NCI-H1417 treated with DMSO at 0.1 percent for 48 hours (cell line): ENCODE results near the gene CLASRP.
A peak's percentile ranks its signal among the peaks of the same experiment; 100 is the strongest.
"Not testable (repeated sequence)": the region's sequence is repeated elsewhere in the genome, so short reads cannot be mapped to it uniquely, and the experiment has no call there.

Experiments
- DNase-seq: peaks from one replicate; lab custom pipeline; 2025; lab: John Stamatoyannopoulos, UW

CLASRP gene

DNA sequence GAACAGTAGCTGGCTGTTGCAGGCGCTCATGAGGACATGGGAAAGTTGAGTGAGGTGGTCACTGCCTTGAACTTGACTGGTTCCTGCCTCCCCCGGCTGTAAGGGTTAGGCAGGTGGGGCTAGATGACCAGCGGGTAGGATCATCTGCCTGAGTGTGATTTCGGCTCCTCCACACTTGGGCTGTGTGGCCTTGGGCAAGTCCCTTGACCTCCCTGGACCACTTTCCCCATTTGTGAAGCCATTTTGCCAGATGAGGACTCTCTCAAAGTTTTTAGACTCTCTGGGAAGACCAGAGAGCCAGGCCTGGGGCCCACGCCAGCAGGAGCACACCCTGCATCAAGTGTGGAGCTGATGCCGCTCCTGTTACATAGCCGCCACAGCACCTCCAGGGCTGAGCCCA lies 63.6 kb downstream of the CLASRP start:
- DNase-seq = no peak

DNA sequence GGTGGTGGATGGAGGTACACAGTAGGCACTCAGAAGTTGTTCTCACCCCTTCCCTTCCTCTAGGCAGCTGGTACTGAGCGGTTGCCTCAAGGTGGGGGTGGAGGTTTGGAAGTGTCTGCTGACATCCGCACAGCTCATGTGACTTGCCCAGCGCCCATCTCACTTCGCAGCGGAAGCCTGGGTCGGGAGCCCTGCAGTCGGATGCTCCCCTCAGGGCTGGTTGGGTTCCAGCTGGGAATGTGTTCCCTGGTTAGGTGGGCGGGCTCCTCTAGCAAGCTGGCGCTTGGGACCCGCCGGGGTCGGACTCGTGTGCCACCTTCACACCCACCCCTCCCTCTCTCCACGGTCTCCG lies 64.3 kb downstream of the CLASRP start:
- no peak for DNase-seq

DNA sequence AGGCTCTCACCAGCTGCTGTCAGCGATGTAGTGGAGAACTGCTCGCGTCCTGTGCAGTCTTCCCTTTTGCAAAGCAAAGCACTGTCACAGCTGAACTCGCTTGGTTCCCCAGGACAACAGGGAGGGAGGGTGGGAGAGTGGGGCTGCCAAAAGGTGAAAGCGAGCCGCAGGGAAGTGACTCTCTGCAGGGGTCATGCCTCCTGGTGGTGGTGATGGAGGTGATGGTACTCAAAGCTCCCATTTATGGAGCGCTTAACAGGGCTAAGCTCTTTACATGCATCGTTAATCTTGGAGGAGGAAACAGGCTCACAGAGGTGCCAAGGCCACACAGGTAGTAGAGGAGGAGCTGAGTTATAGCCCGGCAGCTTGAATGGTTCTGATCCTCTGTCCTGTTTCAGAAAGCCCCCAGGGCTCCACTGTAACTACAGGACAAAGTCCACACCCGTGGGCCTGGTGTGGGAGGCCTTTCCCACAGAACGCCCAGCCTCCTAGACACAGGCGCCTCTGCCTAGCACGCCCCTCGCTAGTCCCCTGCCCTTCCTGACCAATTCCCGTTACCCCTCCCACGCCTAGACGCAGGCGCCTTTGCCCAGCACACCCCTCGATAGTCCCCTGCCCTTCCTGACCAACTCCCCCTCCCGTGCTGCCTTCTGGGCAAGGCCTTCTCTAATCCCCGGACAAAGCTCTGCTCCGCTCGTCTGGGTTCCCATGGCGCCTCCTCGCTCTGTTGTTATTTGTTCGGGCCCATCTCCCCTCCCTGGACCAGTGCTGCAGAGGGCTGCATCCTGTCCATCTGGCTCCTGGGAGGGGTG lies 64.9 kb downstream of the CLASRP start:
- DNase-seq = peak; percentile 34

DNA sequence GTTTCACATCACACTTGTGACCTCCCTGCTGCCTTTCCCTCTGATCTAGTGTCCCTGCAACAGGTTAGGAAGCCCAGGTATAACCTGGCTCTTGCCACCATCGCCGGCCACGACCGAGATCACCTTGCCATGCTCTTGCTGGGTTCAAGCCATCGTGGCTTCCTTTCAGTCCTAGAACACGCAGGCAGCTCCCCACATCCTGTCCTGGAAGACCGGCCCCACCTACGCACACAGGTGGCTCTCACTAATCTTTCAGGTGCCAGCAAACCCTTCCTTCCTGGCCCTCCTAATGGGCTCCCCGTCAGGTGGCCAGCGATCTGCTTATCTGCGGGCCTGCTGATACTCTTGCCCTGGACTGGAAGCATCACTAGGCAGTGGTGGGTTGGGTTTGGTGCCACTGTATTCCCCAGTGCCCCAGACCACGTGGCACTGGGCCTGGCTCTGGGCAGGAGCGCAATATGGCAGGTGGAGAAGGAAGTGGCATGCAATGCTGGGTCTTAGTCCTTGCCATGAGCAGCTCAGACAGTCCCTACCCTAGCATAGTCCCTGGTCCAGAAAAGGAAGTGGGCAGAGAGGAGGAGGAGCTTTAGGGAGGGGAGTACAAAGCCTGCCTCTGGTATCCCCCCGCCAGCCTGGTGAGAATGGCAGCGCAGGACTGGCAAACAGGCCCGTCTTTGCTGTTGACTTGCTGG lies 66.0 kb downstream of the CLASRP start:
- no peak for DNase-seq

DNA sequence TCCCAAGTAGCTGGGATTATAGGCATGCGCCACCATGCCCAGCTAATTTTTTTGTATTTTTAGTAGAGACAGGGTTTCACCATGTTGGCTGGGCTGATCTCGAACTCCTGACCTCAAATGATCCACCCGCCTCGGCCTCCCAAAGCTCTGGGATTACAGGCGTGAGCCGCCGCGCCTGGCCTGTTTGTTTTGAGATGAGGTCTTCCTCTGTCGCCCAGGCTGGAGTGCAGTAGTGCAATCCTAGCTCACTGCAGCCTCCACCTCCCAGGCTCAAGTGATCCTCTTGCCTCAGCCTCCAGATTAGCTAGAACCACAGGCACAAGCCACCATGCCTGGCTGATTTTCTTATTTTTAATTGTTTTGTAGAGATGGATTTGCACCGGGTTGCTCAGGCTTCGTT lies 67.5 kb downstream of the CLASRP start:
- DNase-seq = not testable (repeated sequence)

DNA sequence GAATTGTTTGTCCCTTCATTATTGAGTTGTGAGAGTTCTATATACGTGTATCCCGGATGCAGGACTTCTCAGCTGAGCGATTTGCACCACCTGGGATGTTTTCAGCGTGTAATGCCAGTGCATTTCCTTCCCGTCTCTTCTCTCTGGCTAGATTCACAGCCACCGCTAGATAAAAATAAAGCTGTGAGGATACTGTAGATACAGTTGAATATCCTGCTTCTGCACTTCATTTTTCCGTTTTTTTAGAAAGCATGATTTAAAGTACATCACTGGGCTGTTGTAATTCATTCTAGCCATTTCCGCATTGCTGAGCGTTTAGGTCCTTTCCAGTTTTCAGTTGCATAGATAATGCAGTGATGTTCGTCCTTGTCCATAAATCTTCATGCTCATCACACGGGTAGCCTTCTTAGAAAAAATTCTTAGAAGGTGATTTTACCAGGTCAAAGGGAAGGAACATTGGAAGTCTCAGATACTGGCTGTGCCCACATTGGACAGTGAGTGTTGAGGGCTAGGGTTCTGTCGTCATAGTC lies 68.8 kb downstream of the CLASRP start:
- DNase-seq = no peak

DNA sequence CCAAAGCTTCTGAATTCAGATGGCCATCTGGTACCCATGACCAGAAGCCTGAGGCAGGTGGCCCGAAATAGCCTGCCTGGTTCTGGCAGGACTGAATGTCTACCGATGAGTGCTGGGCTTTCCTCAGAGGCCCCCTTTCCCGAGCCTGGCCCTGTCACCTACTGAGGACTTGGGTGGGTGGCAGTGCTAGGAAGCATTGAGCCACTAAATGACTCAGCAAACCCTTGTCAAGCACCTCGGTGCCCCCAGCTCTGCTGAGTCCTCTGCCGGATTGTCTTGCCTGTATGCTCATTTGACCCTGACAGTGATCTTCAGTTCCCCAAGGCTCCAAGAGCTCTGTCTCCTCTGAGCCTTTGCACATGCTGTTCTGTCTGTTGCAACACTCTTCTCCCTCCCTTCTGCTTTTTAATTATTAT lies 72.0 kb downstream of the CLASRP start:
- DNase-seq = no peak

DNA sequence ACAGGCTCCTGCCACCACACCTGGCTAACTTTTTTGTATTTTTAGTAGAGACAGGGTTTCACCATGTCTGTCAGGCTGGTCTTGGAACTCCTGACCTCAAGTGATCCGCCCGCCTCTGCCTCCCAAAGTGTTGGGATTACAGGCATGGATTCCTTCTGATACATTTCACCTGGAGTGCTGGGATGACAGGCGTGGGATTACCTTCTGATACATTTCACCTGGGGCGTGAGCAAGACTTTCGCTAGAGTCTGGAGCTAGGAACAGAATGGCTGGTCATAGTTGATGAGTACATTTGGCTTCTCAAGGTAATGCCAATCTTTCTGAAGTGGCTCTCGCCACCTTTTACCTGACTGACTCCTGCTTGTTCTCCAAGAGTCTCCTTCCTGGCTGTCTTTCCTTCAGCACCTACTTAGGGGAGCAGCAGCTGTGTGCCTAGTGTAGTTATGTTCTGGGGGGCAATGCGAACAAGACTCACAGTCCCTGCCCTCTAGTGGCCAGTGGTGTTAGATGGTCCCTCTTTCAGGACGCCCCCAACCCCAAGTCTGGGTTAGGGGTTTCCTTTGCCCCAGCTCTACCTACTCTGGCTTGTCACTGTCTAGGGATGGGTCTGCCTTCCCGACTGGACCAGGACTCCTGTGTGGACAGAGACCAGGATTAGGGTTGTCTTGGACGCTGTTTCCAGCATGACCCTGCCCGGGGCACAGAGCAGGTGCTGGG lies 73.4 kb downstream of the CLASRP start:
- no peak for DNase-seq

DNA sequence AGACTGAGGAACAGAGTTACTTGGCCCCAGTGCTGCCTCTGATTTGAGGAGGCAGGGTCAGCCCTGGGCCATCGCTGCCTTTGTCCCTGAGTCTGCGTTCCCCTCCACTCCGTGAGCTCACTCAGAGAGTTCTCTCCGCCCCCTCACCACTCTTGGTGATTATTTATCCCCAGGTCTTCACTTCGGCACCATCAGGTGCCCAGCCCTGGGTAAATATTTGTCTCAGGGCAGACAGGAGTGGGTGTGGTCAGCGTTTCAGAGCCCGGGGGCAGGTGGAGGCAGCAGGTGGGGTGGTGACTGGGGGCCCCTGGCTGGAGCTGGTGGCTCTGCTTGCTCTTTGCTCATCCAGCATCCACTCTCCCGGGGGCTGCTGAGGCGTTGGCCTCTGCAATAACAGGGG lies 74.8 kb downstream of the CLASRP start:
- peak; percentile 57 for DNase-seq

DNA sequence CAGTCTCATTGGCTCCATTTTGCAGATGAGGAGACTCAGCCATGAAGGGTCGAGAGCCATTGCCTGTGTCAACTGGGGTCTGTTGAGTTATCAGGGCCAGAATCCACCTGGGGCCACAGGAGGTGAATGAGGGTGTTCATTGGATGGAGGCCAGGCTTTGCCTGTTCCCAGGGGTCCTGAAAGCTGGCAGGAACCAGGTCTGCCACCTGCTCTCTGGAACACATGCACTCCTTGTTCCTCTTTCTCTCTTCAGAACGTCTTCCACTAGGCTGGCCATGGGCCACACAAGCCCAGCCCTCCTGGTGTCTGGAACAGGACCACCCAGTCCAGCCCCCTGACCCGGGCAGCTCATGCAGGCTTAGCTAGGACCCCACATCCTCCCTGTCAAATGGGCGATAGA lies 75.3 kb downstream of the CLASRP start:
- no peak for DNase-seq

DNA sequence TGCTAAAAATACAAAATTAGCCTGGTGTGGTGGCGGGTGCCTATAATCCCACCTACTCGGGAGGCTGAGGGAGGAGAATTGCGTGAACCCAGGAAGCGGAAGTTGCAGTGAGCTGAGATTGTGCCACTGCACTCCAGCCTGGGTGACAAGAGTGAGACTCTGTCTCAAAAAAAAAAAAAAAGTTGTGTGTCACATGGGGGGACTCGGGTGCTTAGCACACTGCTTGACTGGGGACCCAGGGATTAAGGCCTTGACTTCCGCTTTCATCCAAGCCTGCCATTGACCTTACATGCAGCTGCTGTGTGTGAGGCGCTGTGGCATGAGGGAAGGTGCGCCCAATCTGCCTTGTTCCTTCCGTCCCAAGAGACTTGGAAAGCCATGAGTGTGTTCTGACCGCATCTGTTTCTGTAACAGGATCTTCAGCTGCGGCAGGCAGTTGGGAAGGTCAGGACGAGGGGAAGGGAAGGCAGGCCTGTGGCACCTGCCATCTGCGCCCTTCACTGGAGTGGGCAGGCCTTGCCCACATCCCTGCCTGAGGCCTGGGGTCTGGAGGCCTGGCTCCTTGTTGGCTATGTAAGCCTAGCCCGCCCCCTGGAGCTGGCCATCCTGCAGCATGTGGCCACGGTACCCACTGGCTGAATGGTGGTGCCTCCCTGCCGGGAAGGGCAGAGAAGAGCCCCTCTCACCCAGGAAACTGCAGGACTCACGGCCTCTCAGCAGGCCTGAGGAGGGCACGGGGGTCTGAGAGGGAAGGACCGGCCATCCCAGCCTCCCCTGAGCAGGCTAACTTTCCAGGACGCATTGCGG lies 77.2 kb downstream of the CLASRP start:
- DNase-seq = no peak

DNA sequence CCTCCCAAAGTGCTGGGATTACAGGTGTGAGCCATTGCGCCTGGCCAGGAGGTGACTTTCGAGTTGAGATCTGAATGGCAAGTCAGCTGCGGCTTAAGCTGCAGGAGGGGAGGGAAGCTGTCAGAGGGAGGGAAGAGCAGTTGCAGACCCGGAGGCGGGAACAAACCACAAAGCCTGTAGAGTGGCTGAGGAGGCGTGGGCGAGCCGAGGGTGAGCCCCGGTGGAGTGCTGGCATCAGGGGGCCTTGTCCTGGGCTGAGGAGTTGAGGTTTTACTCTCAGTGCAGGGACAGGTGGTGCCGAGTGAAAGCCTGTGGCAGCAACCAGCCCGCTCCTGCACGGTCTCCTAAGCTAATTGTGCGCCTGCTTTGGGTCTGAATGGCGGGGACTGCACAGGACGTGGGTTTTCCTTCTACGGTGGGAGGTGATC lies 78.3 kb downstream of the CLASRP start:
- DNase-seq = no peak

DNA sequence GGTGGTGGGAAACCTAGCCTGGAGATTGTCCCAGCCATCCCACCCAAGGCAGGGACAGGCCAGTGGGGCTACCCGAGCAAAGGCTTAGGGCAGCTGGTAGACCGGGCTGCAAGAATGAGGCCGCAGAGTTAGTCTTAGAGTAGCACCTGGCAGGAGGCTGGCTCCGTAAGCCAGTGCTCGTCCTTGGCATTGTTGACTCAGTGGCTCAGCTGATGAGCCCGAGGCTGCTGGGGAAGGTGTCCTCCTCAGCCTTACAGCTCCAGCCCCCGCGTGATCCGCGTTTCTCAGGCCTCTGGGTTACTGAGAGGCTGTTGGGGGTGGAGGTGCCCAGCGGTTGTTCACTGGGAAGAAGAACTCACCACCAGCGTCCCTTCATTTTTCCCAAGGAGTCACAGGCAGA lies 78.8 kb downstream of the CLASRP start:
- DNase-seq = no peak

DNA sequence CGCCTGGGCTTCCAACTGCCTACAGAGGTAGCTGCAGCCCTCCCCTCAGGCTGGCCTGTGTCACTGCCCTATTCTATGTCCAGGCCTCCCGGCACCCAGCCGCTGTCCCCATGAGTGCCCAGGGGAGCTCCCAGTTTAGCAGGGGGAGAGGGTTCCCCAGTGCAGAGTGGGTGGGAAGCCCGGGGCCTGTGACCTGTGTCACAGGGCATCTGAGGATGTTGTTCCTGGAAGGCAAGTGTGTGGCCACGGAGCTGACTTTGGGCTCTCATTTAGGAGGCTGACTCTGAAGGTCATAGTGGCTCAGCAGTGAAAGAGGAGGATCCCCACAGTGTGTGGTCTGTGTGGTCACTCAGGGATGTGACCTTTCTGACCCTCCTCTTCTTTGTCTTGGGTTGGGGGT lies 79.3 kb downstream of the CLASRP start:
- no peak for DNase-seq

DNA sequence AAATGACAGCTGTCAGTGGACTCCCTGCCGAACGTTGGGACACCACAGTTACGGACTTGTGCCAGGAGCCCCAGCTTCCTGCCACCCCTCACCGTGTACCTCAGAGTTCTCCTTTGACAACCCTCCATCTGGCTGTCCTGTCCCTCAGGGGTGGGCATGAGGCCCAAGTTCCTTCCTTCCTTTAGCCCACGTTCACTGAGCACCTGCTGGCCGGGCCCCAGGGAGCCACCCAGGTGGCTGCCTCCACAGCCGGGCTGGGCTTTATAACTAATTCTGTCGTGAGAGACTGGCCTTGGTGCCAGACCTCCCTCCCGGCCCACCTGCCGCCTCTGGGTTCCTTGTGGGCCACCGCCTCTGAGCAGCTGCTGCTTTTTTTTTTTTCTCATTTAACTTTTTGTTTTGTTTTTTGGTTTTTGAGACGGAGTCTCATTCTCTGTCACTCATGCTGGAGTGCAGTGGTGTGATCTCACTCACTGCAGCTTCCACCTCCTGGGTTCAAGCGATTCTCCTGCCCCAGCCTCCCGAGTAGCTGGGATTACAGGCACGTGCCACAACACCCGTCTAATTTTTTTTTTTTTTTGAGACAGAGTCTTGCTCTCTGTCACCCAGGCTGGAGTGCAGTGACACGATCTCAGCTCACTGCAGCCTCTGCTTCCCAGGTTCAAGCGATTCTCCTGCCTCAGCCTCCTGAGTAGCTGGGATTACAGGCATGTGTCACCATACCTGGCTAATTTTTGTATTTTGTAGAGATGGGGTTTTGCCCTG lies 79.9 kb downstream of the CLASRP start:
- DNase-seq = not testable (repeated sequence)

DNA sequence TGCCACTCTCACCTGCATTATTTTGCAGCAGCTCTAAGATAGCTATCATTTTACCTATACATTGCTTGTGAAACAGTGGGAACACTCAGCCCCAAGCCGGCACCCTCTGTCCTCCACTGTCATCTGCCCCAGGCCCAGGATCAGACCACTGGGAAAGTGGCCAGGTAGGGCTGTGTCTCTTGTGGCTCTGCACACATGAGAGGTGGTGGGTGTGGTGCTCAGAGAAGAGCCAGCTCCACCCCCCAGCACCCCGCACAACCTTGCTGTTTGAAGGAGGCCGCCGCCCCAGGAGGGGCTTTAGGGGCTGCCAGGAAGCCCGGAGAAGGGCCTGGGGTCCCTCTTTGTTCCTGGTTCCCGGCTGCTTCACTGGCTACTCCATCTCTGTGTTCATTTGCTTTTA lies 80.7 kb downstream of the CLASRP start:
- no peak for DNase-seq
